Measurements from ENCODE around the gene ADPRHL1. TPM values are rescaled to one million over a fixed set of nuclear protein-coding genes. Genes with fewer than 3 reads are reported as not detected.
"Not testable (repeated sequence)": the region's sequence is repeated elsewhere in the genome, so short reads cannot be mapped to it uniquely, and the experiment has no call there.

ADPRHL1 gene
- total RNA-seq, 2 donors from 2014 or later = 241 to 245 TPM

- ATAC-seq = no peak
- intact Hi-C loops (cut with DNase I) = no loop called here
These were observed 7.3 kb downstream of the ADPRHL1 start for GRCh38 chr13:113445791-113446487.

GRCh38 chr13:113443991-113444390 lies 9.3 kb downstream of the ADPRHL1 start:
- DNase-seq = no peak
- ATAC-seq = no peak
- intact Hi-C loops (cut with DNase I) = no loop called here

More at GRCh38 chr13:113445791-113446487, 7.3 kb downstream of the ADPRHL1 start:
- no peak for DNase-seq

GRCh38 chr13:113442985-113443362 lies 10.3 kb downstream of the ADPRHL1 start:
- no peak for DNase-seq
- intact Hi-C loops (cut with DNase I) = no loop called here
- no peak for ATAC-seq

- no peak for ATAC-seq
- intact Hi-C loops (cut with DNase I) = no loop called here
- DNase-seq = no peak
These were observed 10.8 kb downstream of the ADPRHL1 start for GRCh38 chr13:113442354-113442984.

- ATAC-seq = no peak
These were observed 11.6 kb downstream of the ADPRHL1 start for GRCh38 chr13:113441661-113442060.

GRCh38 chr13:113437408-113438010 lies 15.8 kb downstream of the ADPRHL1 start:
- ATAC-seq (peak in 1 of 2 donors; percentile 27), DNase-seq (no peak)
- intact Hi-C loops (cut with DNase I) = no loop called here

More at GRCh38 chr13:113441661-113442060, 11.6 kb downstream of the ADPRHL1 start:
- intact Hi-C loops (cut with DNase I) = no loop called here
- no peak for DNase-seq

GRCh38 chr13:113436866-113437265 lies 16.4 kb downstream of the ADPRHL1 start:
- intact Hi-C loops (cut with DNase I); ATAC-seq; DNase-seq: not testable (repeated sequence)

GRCh38 chr13:113435907-113436306 lies 17.4 kb downstream of the ADPRHL1 start:
- DNase-seq; ATAC-seq; intact Hi-C loops (cut with DNase I): not testable (repeated sequence)

- ATAC-seq (no peak), DNase-seq (no peak)
- intact Hi-C loops (cut with DNase I) = no loop called here
These were observed 19.8 kb downstream of the ADPRHL1 start for GRCh38 chr13:113433391-113433916.

DNA sequence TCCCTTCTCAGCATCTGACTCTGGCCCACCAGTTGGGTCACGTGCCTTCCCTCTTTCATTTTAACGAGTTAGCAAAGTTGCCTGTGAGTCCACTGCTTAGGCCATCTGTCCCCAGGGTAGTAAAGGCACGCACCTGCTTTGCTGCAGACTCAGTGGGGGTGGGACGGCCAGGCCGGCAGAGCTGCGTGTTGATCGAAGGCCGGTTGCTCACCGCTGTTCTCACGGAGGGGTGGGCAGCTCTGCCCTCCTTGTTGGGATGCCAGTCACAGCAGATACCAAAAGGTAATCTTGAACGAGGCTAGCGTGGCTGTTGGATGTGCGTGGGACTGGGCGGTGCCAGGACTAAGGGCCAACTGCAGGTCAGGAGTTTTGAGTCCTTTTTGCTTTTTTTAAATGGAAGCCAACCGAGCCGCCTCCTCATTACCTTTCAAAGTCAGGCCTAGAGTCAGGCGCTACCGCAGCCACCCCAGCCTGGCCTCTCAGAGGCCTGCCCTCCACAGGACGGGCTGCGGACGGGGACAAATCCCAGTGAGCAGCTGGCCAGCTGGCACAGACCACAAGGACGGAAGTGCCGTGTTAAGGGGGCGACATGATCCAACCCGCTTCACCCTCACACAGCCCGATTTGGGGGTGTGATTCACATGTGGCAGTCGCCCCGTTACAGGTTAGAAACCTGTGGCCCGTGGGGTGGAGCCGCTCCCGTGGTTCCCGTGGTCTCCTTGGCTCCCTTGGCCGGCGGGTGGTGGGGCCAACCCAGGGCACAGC lies 20.6 kb downstream of the ADPRHL1 start:
- intact Hi-C loops (cut with DNase I) = no loop called here
- ATAC-seq (peak; percentile 38 to 40), DNase-seq (no peak)

GRCh38 chr13:113431171-113431570 lies 22.1 kb downstream of the ADPRHL1 start:
- DNase-seq (no peak), ATAC-seq (peak in 1 of 2 donors; percentile 9)
- intact Hi-C loops (cut with DNase I) = no loop called here

GRCh38 chr13:113430378-113431110 lies 22.7 kb downstream of the ADPRHL1 start:
- ATAC-seq (peak; percentile 47 to 63), DNase-seq (no peak)
- intact Hi-C loops (cut with DNase I) = no loop called here

- ATAC-seq (no peak), DNase-seq (no peak)
- intact Hi-C loops (cut with DNase I) = no loop called here
These were observed 23.7 kb downstream of the ADPRHL1 start for GRCh38 chr13:113429608-113429985.

GRCh38 chr13:113428871-113429607 lies 24.2 kb downstream of the ADPRHL1 start:
- intact Hi-C loops (cut with DNase I) = no loop called here
- DNase-seq (no peak), ATAC-seq (no peak)

- no peak for DNase-seq
- ATAC-seq = no peak
These were observed 24.8 kb downstream of the ADPRHL1 start for GRCh38 chr13:113428469-113428865.

DNA sequence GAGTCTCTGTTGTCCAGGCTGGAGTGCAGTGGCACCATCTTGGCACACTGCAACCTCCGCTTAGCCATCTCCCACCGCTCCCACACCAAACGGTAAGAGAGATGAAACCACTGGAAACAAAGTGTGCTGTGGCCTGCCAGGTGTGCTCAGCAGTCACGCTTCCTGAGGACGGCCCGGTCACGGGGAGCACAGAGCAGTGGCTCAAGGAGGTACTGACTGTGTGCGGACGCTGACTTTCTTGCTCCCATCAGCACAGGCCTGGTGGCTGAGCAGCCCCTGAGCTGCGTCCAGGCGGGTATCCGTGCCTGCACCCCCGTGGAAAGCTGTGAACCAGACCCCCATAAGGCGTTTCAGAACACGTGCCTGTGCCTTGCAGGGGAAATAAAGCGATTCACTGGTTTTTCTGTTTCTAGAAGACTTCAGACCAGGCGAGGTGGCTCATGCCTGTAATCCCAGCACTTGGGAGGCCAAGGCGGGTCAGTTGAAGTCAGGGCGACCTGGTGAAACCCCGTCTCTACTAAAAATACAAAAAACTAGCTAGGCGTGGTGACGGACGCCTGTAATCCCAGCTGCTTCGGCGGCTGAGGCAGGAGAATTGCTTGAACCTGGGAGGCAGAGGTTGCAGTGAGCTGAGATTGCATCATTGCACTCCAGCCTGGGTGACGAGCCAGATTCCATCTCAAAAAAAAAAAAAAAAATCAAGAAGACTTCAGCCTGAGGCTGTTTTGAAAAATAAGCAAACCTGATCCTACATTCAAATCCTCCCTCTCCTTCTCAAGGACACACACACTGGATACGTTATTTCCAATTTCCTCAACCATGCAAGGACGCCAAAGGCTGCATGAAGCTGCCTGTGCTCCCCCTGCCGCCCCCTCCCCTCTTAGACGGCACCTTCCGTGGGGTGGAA lies 25.5 kb downstream of the ADPRHL1 start:
- intact Hi-C loops (cut with DNase I) = no loop called here
- DNase-seq = no peak
- ATAC-seq = no peak

More at GRCh38 chr13:113428469-113428865, 24.8 kb downstream of the ADPRHL1 start:
- intact Hi-C loops (cut with DNase I) = no loop called here

GRCh38 chr13:113426591-113426986 lies 26.7 kb downstream of the ADPRHL1 start:
- ATAC-seq = no peak
- intact Hi-C loops (cut with DNase I) = no loop called here
- no peak for DNase-seq

Data from left cardiac atrium (tissue), 4 donors.